Duodenal mucosa (tissue), 2 donors: ENCODE results near the gene ZDHHC14.

Experiments used
- H3K27ac ChIP-seq: one replicate; pipeline ENCODE4 v1.7.0; 2013; ENCODE audit warnings: low read depth, low read length
- H3K27me3 ChIP-seq, 2 donors: one replicate each; pipeline ENCODE4 v1.7.0; 2013; ENCODE audit warnings: low read length in 2 of 2, control low read depth in 1 of 2; ENCODE audit not compliant: insufficient read depth in 2 of 2, control insufficient read depth in 1 of 2
- H3K36me3 ChIP-seq, 2 donors: one replicate each; pipeline ENCODE4 v1.7.0; 2013; ENCODE audit warnings: low read length in 2 of 2, control low read depth in 1 of 2; ENCODE audit not compliant: insufficient read depth in 2 of 2, control insufficient read depth in 1 of 2
- H3K4me1 ChIP-seq, 2 donors: one replicate each; pipeline ENCODE4 v1.7.0; 2013; ENCODE audit warnings: low read length in 2 of 2, control low read depth in 1 of 2; ENCODE audit not compliant: insufficient read depth in 2 of 2, control insufficient read depth in 1 of 2
- H3K4me3 ChIP-seq, 2 donors: one replicate each; pipeline ENCODE4 v1.7.0; 2013; ENCODE audit warnings: low read length in 2 of 2, low read depth in 1 of 2
- H3K9ac ChIP-seq, 2 donors: one replicate each; pipeline ENCODE4 v1.7.0; 2013; ENCODE audit warnings: low read length in 2 of 2, low read depth in 1 of 2
- H3K9me3 ChIP-seq, 2 donors: one replicate each; pipeline ENCODE4 v1.7.0; 2013; ENCODE audit warnings: low read length in 2 of 2, control low read depth in 1 of 2; ENCODE audit not compliant: control insufficient read depth in 1 of 2

The ZDHHC14 gene

GRCh38 chr6:157535340-157536222, 154.6 kb downstream of the ZDHHC14 start:
- H3K4me3 ChIP-seq = peak overlapping the region in 1 of 2 donors; percentile 44
- no peaks in the 10 kb centered on the region for H3K36me3 ChIP-seq
- no peaks in the 10 kb centered on the region for H3K9me3 ChIP-seq
- H3K9ac ChIP-seq = no peak overlapping the region
- no peaks in the 10 kb centered on the region for H3K27me3 ChIP-seq
- peak overlapping the region; percentile 67 for H3K27ac ChIP-seq
- peaks cover 57 to 59% of the 10 kb centered on the region in 2 donors for H3K4me1 ChIP-seq

- H3K9ac ChIP-seq = no peak overlapping the region
- peak overlapping the region in 1 of 2 donors; percentile 44 for H3K4me3 ChIP-seq
- peaks cover 57 to 61% of the 10 kb centered on the region in 2 donors for H3K4me1 ChIP-seq
- H3K9me3 ChIP-seq = no peaks in the 10 kb centered on the region
- peak overlapping the region; percentile 28 for H3K27ac ChIP-seq
- no peaks in the 10 kb centered on the region for H3K36me3 ChIP-seq
- H3K27me3 ChIP-seq = no peaks in the 10 kb centered on the region
Observed at GRCh38 chr6:157536223-157536545, 155.2 kb downstream of the ZDHHC14 start.

GRCh38 chr6:157537556-157537955, 156.6 kb downstream of the ZDHHC14 start:
- no peaks in the 10 kb centered on the region for H3K9me3 ChIP-seq
- H3K9ac ChIP-seq = no peak overlapping the region
- no peaks in the 10 kb centered on the region for H3K27me3 ChIP-seq
- H3K27ac ChIP-seq = no peak overlapping the region
- peaks cover 49 to 53% of the 10 kb centered on the region in 2 donors for H3K4me1 ChIP-seq
- no peak overlapping the region for H3K4me3 ChIP-seq
- H3K36me3 ChIP-seq = peaks cover 2 to 9% of the 10 kb centered on the region in 2 donors

GRCh38 chr6:157538168-157538567, 157.2 kb downstream of the ZDHHC14 start:
- no peak overlapping the region for H3K9ac ChIP-seq
- H3K27ac ChIP-seq = no peak overlapping the region
- H3K27me3 ChIP-seq = no peaks in the 10 kb centered on the region
- no peak overlapping the region for H3K4me3 ChIP-seq
- H3K9me3 ChIP-seq = no peaks in the 10 kb centered on the region
- H3K36me3 ChIP-seq = peaks cover 4 to 12% of the 10 kb centered on the region in 2 donors
- H3K4me1 ChIP-seq = peaks cover 49 to 53% of the 10 kb centered on the region in 2 donors

- no peak overlapping the region for H3K27ac ChIP-seq
- no peaks in the 10 kb centered on the region for H3K9me3 ChIP-seq
- no peaks in the 10 kb centered on the region for H3K27me3 ChIP-seq
- H3K4me1 ChIP-seq = peaks cover 49 to 53% of the 10 kb centered on the region in 2 donors
- H3K4me3 ChIP-seq = no peak overlapping the region
- H3K36me3 ChIP-seq = peaks cover 9 to 17% of the 10 kb centered on the region in 2 donors
- H3K9ac ChIP-seq = no peak overlapping the region
Observed at GRCh38 chr6:157538698-157539097, 157.7 kb downstream of the ZDHHC14 start.

GRCh38 chr6:157539421-157539822, 158.4 kb downstream of the ZDHHC14 start:
- Histone ChIP-seq H3K9me3 (no peaks in the 10 kb centered on the region), H3K9ac (peak overlapping the region in 1 of 2 donors; percentile 11), H3K4me3 (peak overlapping the region in 1 of 2 donors; percentile 33), H3K4me1 (peaks cover 49 to 53% of the 10 kb centered on the region in 2 donors), H3K36me3 (peaks cover 10 to 22% of the 10 kb centered on the region in 2 donors), H3K27me3 (no peaks in the 10 kb centered on the region), H3K27ac (no peak overlapping the region)

- Histone ChIP-seq H3K27me3 (no peaks in the 10 kb centered on the region), H3K36me3 (peaks cover 13 to 25% of the 10 kb centered on the region in 2 donors), H3K4me1 (peaks cover 43 to 49% of the 10 kb centered on the region in 2 donors), H3K9me3 (no peaks in the 10 kb centered on the region), H3K4me3 (peak overlapping the region in 1 of 2 donors; percentile 33), H3K27ac (no peak overlapping the region), H3K9ac (no peak overlapping the region)
Observed at GRCh38 chr6:157539900-157540752, 159.1 kb downstream of the ZDHHC14 start.

GRCh38 chr6:157541618-157542413, 160.8 kb downstream of the ZDHHC14 start:
- no peak overlapping the region for H3K27ac ChIP-seq

GRCh38 chr6:157542414-157543160, 161.6 kb downstream of the ZDHHC14 start:
- H3K36me3 ChIP-seq = peaks cover 13 to 25% of the 10 kb centered on the region in 2 donors
- H3K27ac ChIP-seq = no peak overlapping the region
- no peak overlapping the region for H3K4me3 ChIP-seq
- peaks cover 28 to 33% of the 10 kb centered on the region in 2 donors for H3K4me1 ChIP-seq
- H3K9ac ChIP-seq = no peak overlapping the region
- H3K27me3 ChIP-seq = no peaks in the 10 kb centered on the region
- H3K9me3 ChIP-seq = no peaks in the 10 kb centered on the region

More at GRCh38 chr6:157541618-157542413, 160.8 kb downstream of the ZDHHC14 start:
- Histone ChIP-seq H3K27me3 (no peaks in the 10 kb centered on the region), H3K4me3 (no peak overlapping the region), H3K9me3 (no peaks in the 10 kb centered on the region), H3K4me1 (peaks cover 28 to 34% of the 10 kb centered on the region in 2 donors), H3K36me3 (peaks cover 13 to 25% of the 10 kb centered on the region in 2 donors), H3K9ac (no peak overlapping the region)
